Stomach (tissue), 9 donors: ENCODE measurements around the gene ARHGAP26. TPM values are rescaled to one million over a fixed set of nuclear protein-coding genes. Genes with fewer than 3 reads are reported as not detected.

ENCODE experiments used
- DNase-seq, 2 donors: peaks; one replicate each; pipeline versions ENCODE4 v3.0.0 to v3.0.0-alpha.2; 2013 to 2019
- H3K27ac ChIP-seq, 5 donors: fragments of 200-600 bp in 4 of 5; sonication (generic) in 4 of 5; one replicate each; pipeline ENCODE4 v1.5.1; 2013 to 2019; ENCODE audit warnings: mild to moderate bottlenecking in 1 of 5, moderate library complexity in 1 of 5
- H3K27me3 ChIP-seq, 3 donors: fragments of 200-600 bp; sonication (generic); one replicate each; pipeline ENCODE4 v1.5.1; 2017 to 2019; ENCODE audit warnings: mixed run types in 1 of 3
- H3K36me3 ChIP-seq, 4 donors: fragments of 200-600 bp; sonication (generic); 1 replicate in 3 of 4; 2 replicates in 1 of 4; pipeline ENCODE4 v1.5.1; 2016 to 2019
- H3K4me1 ChIP-seq, 4 donors: fragments of 200-600 bp; sonication (generic); one replicate each; pipeline ENCODE4 v1.5.1; 2016 to 2019
- H3K4me3 ChIP-seq, 4 donors: fragments of 200-600 bp; sonication (generic) in 3 of 4; one replicate each; pipeline ENCODE4 v1.5.1; 2016 to 2019; ENCODE audit warnings: mild to moderate bottlenecking in 1 of 4
- H3K9me3 ChIP-seq, 4 donors: fragments of 200-600 bp; sonication (generic); one replicate each; pipeline ENCODE4 v1.5.1; 2016 to 2019
- EP300 ChIP-seq: sonication (generic); formaldehyde crosslinking; IDR thresholded peaks from one replicate; pipeline ENCODE4 v1.6.1; 2017; ENCODE audit warnings: antibody characterized with exemption
- POLR2A ChIP-seq, 4 donors: fragments of 450-650 bp; IDR thresholded peaks; one replicate each; pipeline ENCODE4 v1.6.1; 2016; ENCODE audit warnings: antibody characterized with exemption in 4 of 4, control low read depth in 2 of 4, mild to moderate bottlenecking in 1 of 4, moderate library complexity in 1 of 4
- POLR2AphosphoS5 ChIP-seq, 3 donors: sonication (generic); formaldehyde crosslinking; IDR thresholded peaks; one replicate each; pipeline ENCODE4 v1.6.1; 2016; ENCODE audit warnings: antibody characterized with exemption in 3 of 3
- WGBS, 5 donors: extraction: QIAGEN DNeasy Blood & Tissue Kit in 3 of 5; methylation state at CpG; one replicate each; pipeline versions ENCODE4 v1.1.5 to v1.1.7; 2013 to 2018; 5-methylcytosine and 5-hydroxymethylcytosine counted together
- intact Hi-C: fragments of 100-400 bp; cut with DNase I; formaldehyde crosslinking; loops from one replicate; pipeline ENCODE4 v1.15.1; 2023; ENCODE audit warnings: low total_unique reads
- polyA plus RNA-seq, 3 donors: library from polyadenylated mRNA; stranded (reverse); fragments of 200-250 nt; gene quantifications; one replicate each; pipeline ENCODE4 v1.2.3, GENCODE V29; 2013
- total RNA-seq, 5 donors: library from RNA; depleted of rRNA; stranded (reverse); fragments of >200 nt; gene quantifications; one replicate each; pipeline versions ENCODE4 v1.1.0 to v1.2.3, GENCODE V29; 2014 to 2016
- TF ChIP-seq, protein P1 (sequence below), 7 experiments: fragments of 450-650 bp in 4 of 7; fragments of 200-600 bp in 3 of 7; sonication (generic) in 3 of 7; IDR thresholded peaks; one replicate each; pipeline ENCODE4 v1.5.1; 2016 to 2019; ENCODE audit warnings: antibody characterized with exemption in 7 of 7, control low read depth in 2 of 7, mild to moderate bottlenecking in 1 of 7
- donor health status: healthy with polysubstance abuse.
- donor health status: Bipolar disorder and iron deficiency.
- donor health status: healthy.

ARHGAP26 gene
- total and polyA plus RNA-seq, 8 donors: 4.0 to 115 (median 34.1) TPM

DNA sequence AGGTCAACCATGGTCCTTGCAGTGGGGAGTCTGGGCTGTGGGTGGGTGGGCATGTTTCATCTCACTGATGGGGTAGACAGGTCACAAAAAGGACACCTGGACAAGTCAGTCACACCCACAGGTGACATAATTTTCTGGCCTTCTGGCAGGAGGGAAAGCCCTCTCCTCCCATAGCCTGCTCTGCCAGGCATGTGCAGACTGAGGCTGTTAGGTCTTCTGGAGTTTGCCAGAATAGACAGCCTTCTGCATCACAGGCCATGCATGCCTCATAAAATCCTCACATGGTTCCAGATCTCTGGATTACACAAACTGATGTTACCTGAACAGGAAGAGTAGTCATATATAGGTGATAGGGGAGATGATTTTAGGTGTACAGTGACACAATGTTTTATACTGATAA lies 49.1 kb downstream of the ARHGAP26 start:
- intact Hi-C loops: no loop called here
- Histone ChIP-seq H3K4me3 (no peak overlapping the region), H3K9me3 (no peaks in the 10 kb centered on the region), H3K4me1 (peaks cover 52 to 89% (median 69%) of the 10 kb centered on the region in 4 donors), H3K27ac (peak overlapping the region; percentile 21 to 86 (median 69)), H3K36me3 (no peaks in the 10 kb centered on the region), H3K27me3 (no peaks in the 10 kb centered on the region)
- TF ChIP-seq POLR2A (IDR thresholded peaks at IDR 0.05) (no peak), POLR2AphosphoS5 (IDR thresholded peaks at IDR 0.05) (no peak), EP300 (no peak)
- TF ChIP-seq, protein P1, sequence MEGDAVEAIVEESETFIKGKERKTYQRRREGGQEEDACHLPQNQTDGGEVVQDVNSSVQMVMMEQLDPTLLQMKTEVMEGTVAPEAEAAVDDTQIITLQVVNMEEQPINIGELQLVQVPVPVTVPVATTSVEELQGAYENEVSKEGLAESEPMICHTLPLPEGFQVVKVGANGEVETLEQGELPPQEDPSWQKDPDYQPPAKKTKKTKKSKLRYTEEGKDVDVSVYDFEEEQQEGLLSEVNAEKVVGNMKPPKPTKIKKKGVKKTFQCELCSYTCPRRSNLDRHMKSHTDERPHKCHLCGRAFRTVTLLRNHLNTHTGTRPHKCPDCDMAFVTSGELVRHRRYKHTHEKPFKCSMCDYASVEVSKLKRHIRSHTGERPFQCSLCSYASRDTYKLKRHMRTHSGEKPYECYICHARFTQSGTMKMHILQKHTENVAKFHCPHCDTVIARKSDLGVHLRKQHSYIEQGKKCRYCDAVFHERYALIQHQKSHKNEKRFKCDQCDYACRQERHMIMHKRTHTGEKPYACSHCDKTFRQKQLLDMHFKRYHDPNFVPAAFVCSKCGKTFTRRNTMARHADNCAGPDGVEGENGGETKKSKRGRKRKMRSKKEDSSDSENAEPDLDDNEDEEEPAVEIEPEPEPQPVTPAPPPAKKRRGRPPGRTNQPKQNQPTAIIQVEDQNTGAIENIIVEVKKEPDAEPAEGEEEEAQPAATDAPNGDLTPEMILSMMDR (IDR thresholded peaks at IDR 0.05): no peak
- no peak for DNase-seq

DNA sequence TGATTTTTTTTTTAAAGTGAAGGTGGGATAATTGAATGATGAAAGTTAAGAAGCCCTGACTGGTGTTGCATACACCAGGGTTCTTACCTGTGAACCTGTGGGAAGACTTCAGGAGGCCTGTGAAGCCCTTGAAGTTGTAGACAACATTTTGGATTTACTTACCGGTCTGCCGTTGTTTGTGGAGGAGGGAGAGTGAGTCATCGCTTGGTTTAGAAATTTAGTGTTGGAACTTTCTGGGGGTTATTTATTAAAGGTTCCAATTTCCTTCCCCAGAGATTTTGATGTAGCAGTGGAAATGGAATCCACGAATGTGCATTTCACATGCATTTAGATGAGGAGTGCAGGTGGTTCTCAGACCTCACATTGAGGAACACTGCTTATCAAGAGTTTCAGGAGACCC lies 49.6 kb downstream of the ARHGAP26 start:
- no peak overlapping the region for H3K4me3 ChIP-seq
- H3K27ac ChIP-seq: peak overlapping the region in 4 of 5 donors; percentile 58 to 86 (median 69)
- TF ChIP-seq, protein P1 (IDR thresholded peaks at IDR 0.05): no peak
- TF ChIP-seq POLR2A (IDR thresholded peaks at IDR 0.05) (no peak), EP300 (no peak), POLR2AphosphoS5 (IDR thresholded peaks at IDR 0.05) (no peak)
- 36 to 44% (median 43%) methylated on average over 4 of the region's 4 CpGs for WGBS, 5 donors
- DNase-seq: no peak
- peaks cover 57 to 89% (median 70%) of the 10 kb centered on the region in 4 donors for H3K4me1 ChIP-seq
- intact Hi-C loops: no loop called here
- no peaks in the 10 kb centered on the region for H3K27me3 ChIP-seq
- H3K9me3 ChIP-seq: no peaks in the 10 kb centered on the region
- no peaks in the 10 kb centered on the region for H3K36me3 ChIP-seq

DNA sequence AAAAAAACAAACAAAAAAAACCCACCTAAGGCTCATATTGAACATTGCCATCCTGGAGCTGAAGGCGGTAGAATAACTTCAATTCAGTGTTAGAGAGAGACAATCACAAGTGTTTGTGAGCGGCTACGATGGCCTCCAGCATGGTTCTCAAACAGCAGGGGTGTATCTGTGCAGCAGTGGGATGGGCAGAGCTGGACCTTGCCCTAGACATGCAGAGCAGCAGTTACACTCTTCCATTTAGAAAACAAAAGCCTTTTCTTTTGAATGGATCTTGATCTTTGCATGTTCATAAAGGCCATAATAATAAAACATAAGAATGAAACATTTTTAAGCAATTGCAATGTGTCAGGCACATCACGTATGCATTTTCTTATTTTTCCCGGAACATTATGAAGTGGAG lies 50.3 kb downstream of the ARHGAP26 start:
- Histone ChIP-seq H3K4me1 (peaks cover 63 to 95% (median 74%) of the 10 kb centered on the region in 4 donors), H3K27ac (peak overlapping the region in 3 of 5 donors; percentile 58 to 86 (median 69)), H3K36me3 (no peaks in the 10 kb centered on the region), H3K4me3 (no peak overlapping the region), H3K27me3 (no peaks in the 10 kb centered on the region), H3K9me3 (no peaks in the 10 kb centered on the region)
- no peak for TF ChIP-seq POLR2A (IDR thresholded peaks at IDR 0.05)
- TF ChIP-seq EP300: no peak
- TF ChIP-seq, protein P1 (IDR thresholded peaks at IDR 0.05): no peak
- TF ChIP-seq POLR2AphosphoS5 (IDR thresholded peaks at IDR 0.05): no peak
- DNase-seq: no peak
- WGBS, 5 donors: 82 to 92% (median 86%) methylated on average over 5 of the region's 5 CpGs
- intact Hi-C loops: no loop called here

DNA sequence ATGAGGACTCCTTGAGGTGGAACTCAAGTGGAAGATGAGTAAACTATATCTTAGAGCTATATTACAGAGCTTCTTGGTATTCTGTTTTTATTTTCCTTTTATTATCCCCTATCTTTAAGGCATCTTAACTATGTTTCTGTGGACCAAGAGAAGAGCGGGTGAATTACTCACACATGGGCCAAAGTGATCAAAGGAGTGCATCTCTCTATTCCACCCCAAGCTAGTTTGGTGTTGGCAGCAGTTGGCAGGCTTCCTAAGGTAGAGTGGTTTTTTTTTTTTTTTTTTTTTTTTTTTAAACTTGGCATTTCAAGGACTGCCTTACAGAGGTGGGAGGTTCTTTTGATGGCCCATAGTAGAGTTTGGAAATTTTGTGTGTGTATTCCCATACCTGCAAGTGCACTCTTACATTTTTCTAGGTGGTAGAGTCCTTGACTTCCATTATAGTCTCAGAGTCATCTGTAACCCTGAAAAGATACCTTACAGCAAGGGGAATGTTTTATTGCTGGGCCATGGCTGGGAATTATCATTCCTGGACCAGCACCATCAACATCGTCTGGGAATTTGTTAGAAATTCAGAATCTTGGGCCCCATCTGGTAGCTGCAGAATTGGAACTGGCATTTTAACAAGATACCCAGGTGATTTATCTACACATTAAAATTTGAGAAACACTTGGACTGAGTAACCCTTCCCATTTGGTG lies 51.0 kb downstream of the ARHGAP26 start:
- no peaks in the 10 kb centered on the region for H3K36me3 ChIP-seq
- H3K4me1 ChIP-seq: peaks cover 67 to 95% (median 74%) of the 10 kb centered on the region in 4 donors

More for the DNA sequence above, 51.0 kb downstream of the ARHGAP26 start:
- 87 to 98% (median 97%) methylated on average over 2 of the region's 2 CpGs for WGBS, 5 donors
- no peaks in the 10 kb centered on the region for H3K9me3 ChIP-seq
- no peak for DNase-seq
- intact Hi-C loops: no loop called here
- H3K4me3 ChIP-seq: no peak overlapping the region
- no peak for TF ChIP-seq POLR2A (IDR thresholded peaks at IDR 0.05)
- H3K27me3 ChIP-seq: no peaks in the 10 kb centered on the region
- H3K27ac ChIP-seq: peak overlapping the region in 4 of 5 donors; percentile 8 to 86 (median 20)
